Smooth muscle cell (in vitro differentiated cells): ENCODE results near the gene ZYG11B. TPM values are rescaled to one million over a fixed set of nuclear protein-coding genes. Genes with fewer than 3 reads are reported as not detected.
"Not testable (repeated sequence)": the region's sequence is repeated elsewhere in the genome, so short reads cannot be mapped to it uniquely, and the experiment has no call there.

Experiments
- DNase-seq: peaks from one replicate; lab custom pipeline; 2025; ENCODE audit not compliant: unreplicated experiment; lab: John Stamatoyannopoulos, UW
- H2AFZ ChIP-seq: fragments of 200-600 bp; sonication (generic); 2 replicates; pipeline ENCODE4 v1.6.0; 2016; ENCODE audit warnings: antibody characterized with exemption, low read depth, mild to moderate bottlenecking
- H3F3A ChIP-seq: fragments of 200-600 bp; sonication (generic); 2 replicates; pipeline ENCODE4 v1.6.0; 2017; ENCODE audit warnings: antibody characterized with exemption, low read depth
- H3K27ac ChIP-seq: fragments of 200-600 bp; sonication (generic); 2 replicates; pipeline ENCODE4 v1.5.1; 2016; ENCODE audit warnings: low read depth, mild to moderate bottlenecking
- H3K27me3 ChIP-seq: fragments of 200-600 bp; sonication (generic); 2 replicates; pipeline ENCODE4 v1.6.1; 2016; ENCODE audit warnings: low read depth, mild to moderate bottlenecking
- H3K36me3 ChIP-seq: fragments of 200-600 bp; sonication (generic); 2 replicates; pipeline ENCODE4 v1.5.1; 2016; ENCODE audit warnings: low read depth
- H3K4me1 ChIP-seq: fragments of 200-600 bp; sonication (generic); 2 replicates; pipeline ENCODE4 v1.5.1; 2016; ENCODE audit warnings: low read depth
- H3K4me2 ChIP-seq: fragments of 200-600 bp; sonication (generic); 2 replicates; pipeline ENCODE4 v1.6.0; 2016; ENCODE audit warnings: mild to moderate bottlenecking
- H3K4me3 ChIP-seq: fragments of 200-600 bp; sonication (generic); 2 replicates; pipeline ENCODE4 v1.5.1; 2016; ENCODE audit warnings: mild to moderate bottlenecking
- H3K79me2 ChIP-seq: fragments of 200-600 bp; sonication (generic); 2 replicates; pipeline ENCODE4 v1.6.0; 2016; ENCODE audit warnings: low read depth, mild to moderate bottlenecking
- H3K9ac ChIP-seq: fragments of 200-600 bp; sonication (generic); 2 replicates; pipeline ENCODE4 v1.6.0; 2016; ENCODE audit warnings: low read depth
- H3K9me3 ChIP-seq: fragments of 200-600 bp; sonication (generic); replicated peaks from 2 replicates; pipeline ENCODE4 v1.5.1; 2016; ENCODE audit warnings: low read depth
- H4K20me1 ChIP-seq: fragments of 200-600 bp; sonication (generic); 2 replicates; pipeline ENCODE4 v1.6.0; 2016; ENCODE audit warnings: low read depth
- WGBS: methylation state at CpG from one replicate; pipeline ENCODE4 v1.1.7; 2016; ENCODE audit warnings: low lambda C conversion rate; 5-methylcytosine and 5-hydroxymethylcytosine counted together
- polyA plus RNA-seq: library from polyadenylated mRNA; unstranded; fragments of >200 nt; fragmentation: Nextera tagmentation; extraction: Ambion mirVana; gene quantifications from 2 replicates; pipeline ENCODE4 v1.2.1, GENCODE V29; 2016
- total RNA-seq: library from RNA; depleted of rRNA; stranded (reverse); fragments of >200 nt; gene quantifications from 2 replicates; pipeline ENCODE4 v1.2.3, GENCODE V29; 2014
- TF ChIP-seq, protein P1 (sequence below): fragments of 200-600 bp; sonication (generic); IDR thresholded peaks from 2 replicates; pipeline ENCODE4 v1.5.1; 2017; ENCODE audit warnings: borderline replicate concordance, mild to moderate bottlenecking, antibody characterized with exemption; ENCODE audit not compliant: insufficient read depth, poor library complexity, severe bottlenecking

ZYG11B gene
- total and polyA plus RNA-seq, 2 experiments from 2014 or later, result 8.8 to 36.0 TPM

DNA sequence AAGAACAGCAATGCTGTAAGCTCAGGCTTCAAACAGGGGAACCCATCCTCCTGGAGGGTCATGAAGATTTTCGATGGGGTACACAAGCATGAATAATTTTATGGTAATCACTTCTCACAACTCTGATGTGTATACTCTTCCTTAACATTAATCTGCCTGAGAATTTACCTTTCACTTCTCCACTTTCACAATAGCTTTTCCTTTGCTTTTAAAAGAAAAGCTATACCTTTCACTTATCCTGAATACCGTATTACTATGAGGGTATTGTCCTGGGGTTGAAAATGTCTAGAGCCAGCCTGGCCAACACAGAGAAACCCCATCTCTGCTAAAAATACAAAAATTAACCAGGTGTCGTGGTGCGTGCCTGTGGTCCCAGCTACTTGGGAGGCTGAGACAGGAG lies 12.7 kb upstream of the ZYG11B start:
- no peaks in the 10 kb centered on the region for H3K27me3 ChIP-seq
- H3K4me2 ChIP-seq, result no peak overlapping the region
- 89% methylated on average over 4 of the region's 4 CpGs for WGBS
- H3K4me1 ChIP-seq, result no peaks in the 10 kb centered on the region
- no peaks in the 10 kb centered on the region for H4K20me1 ChIP-seq
- H2AFZ ChIP-seq, result no peak overlapping the region
- no peaks in the 10 kb centered on the region for H3K9me3 ChIP-seq
- no peak for DNase-seq
- no peak overlapping the region for H3K27ac ChIP-seq
- H3F3A ChIP-seq, result no peaks in the 10 kb centered on the region
- H3K9ac ChIP-seq, result no peak overlapping the region
- TF ChIP-seq, protein P1, sequence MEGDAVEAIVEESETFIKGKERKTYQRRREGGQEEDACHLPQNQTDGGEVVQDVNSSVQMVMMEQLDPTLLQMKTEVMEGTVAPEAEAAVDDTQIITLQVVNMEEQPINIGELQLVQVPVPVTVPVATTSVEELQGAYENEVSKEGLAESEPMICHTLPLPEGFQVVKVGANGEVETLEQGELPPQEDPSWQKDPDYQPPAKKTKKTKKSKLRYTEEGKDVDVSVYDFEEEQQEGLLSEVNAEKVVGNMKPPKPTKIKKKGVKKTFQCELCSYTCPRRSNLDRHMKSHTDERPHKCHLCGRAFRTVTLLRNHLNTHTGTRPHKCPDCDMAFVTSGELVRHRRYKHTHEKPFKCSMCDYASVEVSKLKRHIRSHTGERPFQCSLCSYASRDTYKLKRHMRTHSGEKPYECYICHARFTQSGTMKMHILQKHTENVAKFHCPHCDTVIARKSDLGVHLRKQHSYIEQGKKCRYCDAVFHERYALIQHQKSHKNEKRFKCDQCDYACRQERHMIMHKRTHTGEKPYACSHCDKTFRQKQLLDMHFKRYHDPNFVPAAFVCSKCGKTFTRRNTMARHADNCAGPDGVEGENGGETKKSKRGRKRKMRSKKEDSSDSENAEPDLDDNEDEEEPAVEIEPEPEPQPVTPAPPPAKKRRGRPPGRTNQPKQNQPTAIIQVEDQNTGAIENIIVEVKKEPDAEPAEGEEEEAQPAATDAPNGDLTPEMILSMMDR, result no peak
- H3K79me2 ChIP-seq, result no peaks in the 10 kb centered on the region
- no peak overlapping the region for H3K4me3 ChIP-seq
- H3K36me3 ChIP-seq, result no peaks in the 10 kb centered on the region

GRCh38 chr1:52715296-52715695 lies 11.0 kb upstream of the ZYG11B start:
- H3K36me3 ChIP-seq, H2AFZ ChIP-seq, H3K9me3 ChIP-seq, H3K4me1 ChIP-seq, H3K4me3 ChIP-seq, H3K9ac ChIP-seq, H4K20me1 ChIP-seq, H3K79me2 ChIP-seq, H3F3A ChIP-seq, H3K4me2 ChIP-seq, H3K27ac ChIP-seq, H3K27me3 ChIP-seq, DNase-seq: not testable (repeated sequence)
- WGBS, result 94% methylated on average over 6 of the region's 6 CpGs

GRCh38 chr1:52723260-52723659 lies 3.0 kb upstream of the ZYG11B start:
- H3K9ac ChIP-seq, result no peak overlapping the region
- 92% methylated on average over 4 of the region's 4 CpGs for WGBS
- DNase-seq, result no peak
- H3K9me3 ChIP-seq, result no peaks in the 10 kb centered on the region
- no peaks in the 10 kb centered on the region for H3K27me3 ChIP-seq
- no peaks in the 10 kb centered on the region for H3F3A ChIP-seq
- TF ChIP-seq, protein P1, result no peak
- H3K4me3 ChIP-seq, result no peak overlapping the region
- H3K27ac ChIP-seq, result no peak overlapping the region
- H3K36me3 ChIP-seq, result no peaks in the 10 kb centered on the region
- H3K4me2 ChIP-seq, result no peak overlapping the region
- peaks cover 17% of the 10 kb centered on the region for H3K79me2 ChIP-seq
- peaks cover 13% of the 10 kb centered on the region for H3K4me1 ChIP-seq
- H4K20me1 ChIP-seq, result peaks cover 11% of the 10 kb centered on the region
- no peak overlapping the region for H2AFZ ChIP-seq

- Histone ChIP-seq H2AFZ (peak overlapping the region; percentile 98), H3K79me2 (peaks cover 43% of the 10 kb centered on the region)
Observed at GRCh38 chr1:52725903-52726264, 369 bp upstream of the ZYG11B start.

More at GRCh38 chr1:52725903-52726264, 369 bp upstream of the ZYG11B start:
- 29% methylated on average over 6 of the region's 6 CpGs for WGBS
- Histone ChIP-seq H4K20me1 (peaks cover 37% of the 10 kb centered on the region), H3K4me3 (peak overlapping the region; percentile 84), H3K27me3 (no peaks in the 10 kb centered on the region), H3K36me3 (no peaks in the 10 kb centered on the region), H3K9ac (peak overlapping the region; percentile 42), H3K4me2 (peak overlapping the region; percentile 98), H3K27ac (no peak overlapping the region), H3F3A (no peaks in the 10 kb centered on the region), H3K4me1 (peaks cover 13% of the 10 kb centered on the region), H3K9me3 (no peaks in the 10 kb centered on the region)
- no peak for DNase-seq
- TF ChIP-seq, protein P1, result no peak
